Cardiac muscle cell (in vitro differentiated cells and primary cell): ENCODE results near the gene MTX1. TPM values are rescaled to one million over a fixed set of nuclear protein-coding genes. Genes with fewer than 3 reads are reported as not detected.
"Not testable (repeated sequence)": the region's sequence is repeated elsewhere in the genome, so short reads cannot be mapped to it uniquely, and the experiment has no call there.

Experiments used
- DNase-seq, 2 donors: peaks; one replicate each; pipeline versions ENCODE4 v3.0.0 to v3.0.0-alpha.2; 2010 to 2017; ENCODE audit warnings: low read depth in 1 of 2, low spot score in 1 of 2
- H3K27ac ChIP-seq: fragments of 200-600 bp; sonication (generic); 2 replicates; pipeline ENCODE4 v1.5.1; 2016
- H3K27me3 ChIP-seq: fragments of 200-600 bp; sonication (generic); 2 replicates; pipeline ENCODE4 v1.6.0; 2016; ENCODE audit warnings: control low read depth
- H3K36me3 ChIP-seq: fragments of 200-600 bp; sonication (generic); 2 replicates; pipeline ENCODE4 v1.5.1; 2016; ENCODE audit warnings: control low read depth
- H3K4me1 ChIP-seq: fragments of 200-600 bp; sonication (generic); 2 replicates; pipeline ENCODE4 v1.8.1; 2017; ENCODE audit warnings: low read depth, mild to moderate bottlenecking, mixed run types
- H3K4me3 ChIP-seq: fragments of 200-600 bp; sonication (generic); 2 replicates; pipeline ENCODE4 v1.5.1; 2016; ENCODE audit warnings: mild to moderate bottlenecking
- H3K9me3 ChIP-seq: fragments of 200-600 bp; sonication (generic); 2 replicates; pipeline ENCODE4 v1.5.1; 2017; ENCODE audit warnings: low read depth, mild to moderate bottlenecking, control low read depth
- CTCF ChIP-seq: IDR thresholded peaks from 2 replicates; pipeline ENCODE4 v1.5.1; 2012; ENCODE audit warnings: low read depth, mild to moderate bottlenecking, low read length
- polyA plus RNA-seq: library from polyadenylated mRNA; unstranded; fragments of >200 nt; fragmentation: Nextera tagmentation; extraction: Ambion mirVana; gene quantifications from 2 replicates; pipeline ENCODE4 v1.2.1, GENCODE V29; 2016
- total RNA-seq: library from RNA; depleted of rRNA; stranded (reverse); fragments of >200 nt; gene quantifications from 2 replicates; pipeline ENCODE4 v1.2.3, GENCODE V29; 2016

MTX1 gene
- total and polyA plus RNA-seq, 2 experiments from 2014 or later, result 24.7 to 31.9 TPM

- peak overlapping the region; percentile 23 for H3K4me3 ChIP-seq
- H3K4me1 ChIP-seq, result peaks cover 3% of the 10 kb centered on the region
- H3K27me3 ChIP-seq, result no peaks in the 10 kb centered on the region
- H3K27ac ChIP-seq, result peak overlapping the region; percentile 28
- no peak for DNase-seq
- H3K9me3 ChIP-seq, result no peaks in the 10 kb centered on the region
- TF ChIP-seq CTCF, result no peak
- H3K36me3 ChIP-seq, result peaks cover 9% of the 10 kb centered on the region
These were observed 36.6 kb downstream of the MTX1 start for GRCh38 chr1:155245163-155245524.

GRCh38 chr1:155246796-155247195, 38.3 kb downstream of the MTX1 start:
- peaks cover 10% of the 10 kb centered on the region for H3K4me1 ChIP-seq
- not testable (repeated sequence) for DNase-seq, H3K4me3 ChIP-seq

GRCh38 chr1:155247667-155248553, 39.4 kb downstream of the MTX1 start:
- H3K9me3 ChIP-seq, result no peaks in the 10 kb centered on the region
- no peak for TF ChIP-seq CTCF
- peaks cover 16% of the 10 kb centered on the region for H3K4me1 ChIP-seq
- peaks cover 9% of the 10 kb centered on the region for H3K36me3 ChIP-seq
- no peak for DNase-seq
- H3K4me3 ChIP-seq, result no peak overlapping the region
- no peak overlapping the region for H3K27ac ChIP-seq
- H3K27me3 ChIP-seq, result no peaks in the 10 kb centered on the region

More at GRCh38 chr1:155246796-155247195, 38.3 kb downstream of the MTX1 start:
- H3K27me3 ChIP-seq, H3K9me3 ChIP-seq, H3K36me3 ChIP-seq, H3K27ac ChIP-seq: not testable (repeated sequence)

- peaks cover 9% of the 10 kb centered on the region for H3K36me3 ChIP-seq
- H3K4me3 ChIP-seq, result no peak overlapping the region
- TF ChIP-seq CTCF, result no peak
- H3K27ac ChIP-seq, result no peak overlapping the region
- H3K9me3 ChIP-seq, result no peaks in the 10 kb centered on the region
- H3K27me3 ChIP-seq, result no peaks in the 10 kb centered on the region
- H3K4me1 ChIP-seq, result peaks cover 27% of the 10 kb centered on the region
- no peak for DNase-seq
These were observed 41.7 kb downstream of the MTX1 start for GRCh38 chr1:155250246-155250632.

- peaks cover 9% of the 10 kb centered on the region for H3K36me3 ChIP-seq
- peak; percentile 100 for TF ChIP-seq CTCF
- H3K27ac ChIP-seq, result peak overlapping the region; percentile 70
- no peak overlapping the region for H3K4me3 ChIP-seq
- no peaks in the 10 kb centered on the region for H3K9me3 ChIP-seq
- peaks cover 29% of the 10 kb centered on the region for H3K4me1 ChIP-seq
- peak; percentile 94 to 97 for DNase-seq
- H3K27me3 ChIP-seq, result no peaks in the 10 kb centered on the region
These were observed 42.3 kb downstream of the MTX1 start for GRCh38 chr1:155250633-155251449.
